A549 (cell line): ENCODE data around the gene PRPF31. TPM values are rescaled to one million over a fixed set of nuclear protein-coding genes. Genes with fewer than 3 reads are reported as not detected.

ENCODE experiments used
- ATAC-seq, 2 experiments: fragments of 200-7000 bp in 1 of 2; fragments of >200 bp in 1 of 2; cut with Nextera tagmentation in 1 of 2; cut with Tn5 transposase in 1 of 2; 3 replicates each; pipeline versions ENCODE4 v1.8.0 to v1.9.1; 2018 to 2020; ENCODE audit warnings: mild to moderate bottlenecking in 1 of 2, moderate library complexity in 1 of 2
- CTCF ChIA-PET: fragments of 300-600 bp; sonication (Branson Sonifier 250); formaldehyde crosslinking; extraction: SDS; loops from one replicate; lab custom pipeline; 2021; ENCODE audit warnings: antibody characterized with exemption, inconsistent platforms; lab: Yijun Ruan, JAX
- POLR2A ChIA-PET: fragments of 350-600 bp; formaldehyde crosslinking; extraction: SDS; loops from one replicate; lab custom pipeline; 2021; ENCODE audit warnings: antibody characterized with exemption, inconsistent platforms; lab: Yijun Ruan, JAX
- DNase-seq, 2 experiments: peaks; one replicate each; pipeline versions ENCODE4 v3.0.0 to v3.0.0-alpha.2; 2011 to 2016; ENCODE audit warnings: low read depth in 1 of 2, low spot score in 1 of 2
- FAIRE-seq: peaks from 2 replicates; lab custom pipeline; 2011; peaks lifted over from hg19 to GRCh38; lab: Jason Lieb, UNC
- H3K27ac ChIP-seq, 2 experiments: fragments of >200 bp; sonication (Bioruptor Twin); formaldehyde crosslinking; 3 replicates each; pipeline ENCODE4 v1.5.1; 2016 to 2017
- H3K4me1 ChIP-seq: fragments of >200 bp; sonication (Bioruptor Twin); formaldehyde crosslinking; 3 replicates; pipeline ENCODE4 v1.6.1; 2016
- H3K4me2 ChIP-seq: fragments of >200 bp; sonication (Bioruptor Twin); formaldehyde crosslinking; 3 replicates; pipeline ENCODE4 v1.6.1; 2016
- H3K4me3 ChIP-seq: fragments of >200 bp; sonication (Bioruptor Twin); formaldehyde crosslinking; 3 replicates; pipeline ENCODE4 v1.5.1; 2016
- H3K9me3 ChIP-seq: fragments of >200 bp; sonication (Bioruptor Twin); formaldehyde crosslinking; 3 replicates; pipeline ENCODE4 v1.6.1; 2016
- CBX2 ChIP-seq: fragments of 200-600 bp; sonication (generic); IDR thresholded peaks from 2 replicates; pipeline ENCODE4 v1.6.1; 2016; ENCODE audit warnings: low read depth, mild to moderate bottlenecking, borderline replicate concordance
- CEBPB ChIP-seq, 2 experiments: fragments of >200 bp in 1 of 2; sonication (Bioruptor Twin) in 1 of 2; formaldehyde crosslinking in 1 of 2; IDR thresholded peaks; 2 replicates each; pipeline ENCODE4 v1.6.1; 2012 to 2016
- CHD2 ChIP-seq: fragments of 150-350 bp; IDR thresholded peaks from 2 replicates; pipeline ENCODE4 v1.6.1; 2014; ENCODE audit warnings: low read length; ENCODE audit not compliant: partially characterized antibody
- EHF ChIP-seq: fragments of 250-450 bp; sonication (Bioruptor Pico); IDR thresholded peaks from 2 replicates; pipeline ENCODE4 v1.5.0; 2020; ENCODE audit warnings: mild to moderate bottlenecking
- EP300 ChIP-seq, 2 experiments: fragments of >200 bp; sonication (Bioruptor Twin); formaldehyde crosslinking; IDR thresholded peaks; 2 replicates in 1 of 2; 3 replicates in 1 of 2; pipeline ENCODE4 v1.6.1; 2016 to 2017
- FOSB ChIP-seq: fragments of 250-450 bp; sonication (Bioruptor Pico); IDR thresholded peaks from 2 replicates; pipeline ENCODE4 v1.5.0; 2020; ENCODE audit warnings: mild to moderate bottlenecking, moderate library complexity
- FOSL2 ChIP-seq, 2 experiments: fragments of 450-650 bp in 1 of 2; fragments of >200 bp in 1 of 2; sonication (Bioruptor Twin) in 1 of 2; formaldehyde crosslinking; IDR thresholded peaks; 2 replicates each; pipeline versions ENCODE4 v1.5.0 to v1.6.1; 2016 to 2020; ENCODE audit warnings: mild to moderate bottlenecking in 1 of 2, moderate library complexity in 1 of 2
- FOXS1 ChIP-seq: fragments of 250-450 bp; sonication (Bioruptor Pico); IDR thresholded peaks from 2 replicates; pipeline ENCODE4 v1.5.0; 2020; ENCODE audit warnings: mild to moderate bottlenecking, moderate library complexity
- GATA3 ChIP-seq: IDR thresholded peaks from 2 replicates; pipeline ENCODE4 v1.6.1; 2012; ENCODE audit warnings: borderline replicate concordance
- HOXB5 ChIP-seq: fragments of 250-450 bp; sonication (Bioruptor Pico); IDR thresholded peaks from 2 replicates; pipeline ENCODE4 v1.5.0; 2020; ENCODE audit warnings: mild to moderate bottlenecking, moderate library complexity
- MAFK ChIP-seq: fragments of 450-650 bp; IDR thresholded peaks from 2 replicates; pipeline ENCODE4 v1.6.1; 2014; ENCODE audit not compliant: partially characterized antibody
- MYC ChIP-seq: IDR thresholded peaks from 2 replicates; pipeline ENCODE4 v1.6.1; 2012; ENCODE audit warnings: mild to moderate bottlenecking, inconsistent platforms, low read length, improper control_type of control experiment, borderline replicate concordance
- PHF8 ChIP-seq: fragments of 200-600 bp; sonication (generic); IDR thresholded peaks from 2 replicates; pipeline ENCODE4 v1.6.1; 2016; ENCODE audit warnings: low read depth, mild to moderate bottlenecking, antibody characterized with exemption, moderate library complexity, borderline replicate concordance
- RAD21 ChIP-seq, 2 experiments: fragments of >200 bp in 1 of 2; sonication (Bioruptor Twin) in 1 of 2; formaldehyde crosslinking in 1 of 2; IDR thresholded peaks in 1 of 2; conservative IDR thresholded peaks in 1 of 2; 2 replicates in 1 of 2; 3 replicates in 1 of 2; pipeline ENCODE4 v1.6.1; 2012 to 2018; ENCODE audit warnings: inconsistent platforms in 1 of 2
- TP53 ChIP-seq: fragments of 250-450 bp; sonication (Bioruptor Pico); IDR thresholded peaks from 2 replicates; pipeline ENCODE4 v1.5.0; 2021; ENCODE audit warnings: mild to moderate bottlenecking, moderate library complexity
- ZC3H11A ChIP-seq: fragments of 450-650 bp; IDR thresholded peaks from 2 replicates; pipeline ENCODE4 v1.6.1; 2014; ENCODE audit warnings: antibody characterized with exemption, mild to moderate bottlenecking
- ZFP36 ChIP-seq: fragments of 450-650 bp; IDR thresholded peaks from 2 replicates; pipeline ENCODE4 v1.6.1; 2014; ENCODE audit warnings: borderline replicate concordance; ENCODE audit not compliant: partially characterized antibody
- ZNF302 ChIP-seq: fragments of 250-450 bp; sonication (Bioruptor Pico); IDR thresholded peaks from 2 replicates; pipeline ENCODE4 v1.9.0; 2021; ENCODE audit warnings: inconsistent platforms, mild to moderate bottlenecking, moderate library complexity
- WGBS: methylation state at CpG from one replicate; pipeline ENCODE4 v1.1.6; 2017; ENCODE audit errors: missing lambda C conversion rate; 5-methylcytosine and 5-hydroxymethylcytosine counted together
- polyA plus RNA-seq, 4 experiments: library from polyadenylated mRNA; depleted of rRNA in 3 of 4; stranded (reverse); fragments of >200 nt; fragmentation: RNase III in 1 of 4; extraction: RNeasy Plus Mini Kit Qiagen cat#74134 plus additional on column Dnase treatment in 1 of 4; gene quantifications; 2 replicates in 3 of 4; 3 replicates in 1 of 4; pipeline ENCODE4 v1.2.3, GENCODE V29; 2011 to 2017
- TF ChIP-seq, protein P1 (sequence below): IDR thresholded peaks from 2 replicates; pipeline ENCODE4 v1.6.1; 2012
- TF ChIP-seq, protein P2 (sequence below): fragments of >200 bp; sonication (Bioruptor Twin); formaldehyde crosslinking; IDR thresholded peaks from 3 replicates; pipeline ENCODE4 v1.6.1; 2016
- TF ChIP-seq, protein P3 (sequence below): IDR thresholded peaks from 2 replicates; pipeline ENCODE4 v1.6.1; 2012
- TF ChIP-seq, protein P4 (sequence below): fragments of 150-350 bp; IDR thresholded peaks from 2 replicates; pipeline ENCODE4 v1.6.1; 2014; ENCODE audit warnings: low read depth, mild to moderate bottlenecking, low read length
- TF ChIP-seq, protein P5 (sequence below): fragments of 450-650 bp; IDR thresholded peaks from 2 replicates; pipeline ENCODE4 v1.6.1; 2014; ENCODE audit warnings: antibody characterized with exemption
- TF ChIP-seq, protein P6 (sequence below): fragments of >200 bp; sonication (Bioruptor Twin); formaldehyde crosslinking; IDR thresholded peaks from 2 replicates; pipeline ENCODE4 v1.6.1; 2016

The PRPF31 gene
- polyA plus RNA-seq, 2 of the 4 experiments (the other 2 are of a cell fraction): 69.8 to 169 TPM

DNA sequence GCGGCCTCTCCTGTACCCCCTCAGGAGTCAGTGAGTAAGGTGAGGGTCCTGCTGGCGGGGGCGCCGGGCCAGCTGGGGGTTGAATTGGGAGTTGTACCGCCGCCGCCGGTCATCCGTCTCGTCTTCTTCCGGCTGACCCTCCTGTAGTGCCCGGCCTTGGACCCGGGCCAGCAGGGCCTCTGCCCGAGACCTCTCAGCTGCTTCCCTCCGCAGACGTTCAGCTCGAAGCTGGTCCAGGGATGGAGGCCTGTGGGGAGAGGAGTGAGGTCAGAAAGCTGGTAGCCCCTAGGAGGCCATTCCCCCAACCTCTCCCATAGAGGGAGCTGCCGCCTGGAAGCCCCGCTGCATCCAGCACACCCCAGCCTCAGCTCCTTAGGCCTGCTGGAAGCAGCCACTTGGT, 40.1 kb downstream of the PRPF31 start:
- DNase-seq (no peak), FAIRE-seq (no peak), ATAC-seq (no peak)
- ChIA-PET CTCF (interaction anchor here (1.2 to 2.4 kb wide), 3 partner anchors 12 to 18 kb away, joined by 3 to 8 read pairs (median 4); partner anchors contain the start of gene CNOT3), POLR2A (interaction anchor here (2.1 kb wide), 1 partner anchor 18 kb away, joined by 14 read pairs; the partner anchor contains the start of gene CNOT3)
- WGBS: 95% methylated on average over 19 of the region's 19 CpGs
- Histone ChIP-seq H3K4me1 (peaks cover 13% of the 10 kb centered on the region), H3K4me3 (no peak overlapping the region), H3K27ac (no peak overlapping the region), H3K4me2 (no peak overlapping the region), H3K9me3 (no peaks in the 10 kb centered on the region)
- TF ChIP-seq FOSB (no peak), PHF8 (no peak), CEBPB (IDR thresholded peaks at IDR 0.05) (no peak), EHF (CRISPR knock-in tag) (no peak), FOXS1 (CRISPR knock-in tag) (no peak), CBX2 (no peak), MAFK (no peak), RAD21 (conservative IDR thresholded peaks at IDR 0.05 in 1 of 2, IDR thresholded peaks at IDR 0.05 in 1 of 2) (no peak), FOSL2 (IDR thresholded peaks at IDR 0.05) (no peak), FOSL2 (CRISPR knock-in tag; IDR thresholded peaks at IDR 0.05) (no peak), HOXB5 (CRISPR knock-in tag) (no peak)
- TF ChIP-seq, protein P1, sequence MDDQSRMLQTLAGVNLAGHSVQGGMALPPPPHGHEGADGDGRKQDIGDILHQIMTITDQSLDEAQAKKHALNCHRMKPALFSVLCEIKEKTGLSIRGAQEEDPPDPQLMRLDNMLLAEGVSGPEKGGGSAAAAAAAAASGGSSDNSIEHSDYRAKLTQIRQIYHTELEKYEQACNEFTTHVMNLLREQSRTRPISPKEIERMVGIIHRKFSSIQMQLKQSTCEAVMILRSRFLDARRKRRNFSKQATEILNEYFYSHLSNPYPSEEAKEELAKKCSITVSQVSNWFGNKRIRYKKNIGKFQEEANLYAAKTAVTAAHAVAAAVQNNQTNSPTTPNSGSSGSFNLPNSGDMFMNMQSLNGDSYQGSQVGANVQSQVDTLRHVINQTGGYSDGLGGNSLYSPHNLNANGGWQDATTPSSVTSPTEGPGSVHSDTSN: no peak
- TF ChIP-seq, protein P2, sequence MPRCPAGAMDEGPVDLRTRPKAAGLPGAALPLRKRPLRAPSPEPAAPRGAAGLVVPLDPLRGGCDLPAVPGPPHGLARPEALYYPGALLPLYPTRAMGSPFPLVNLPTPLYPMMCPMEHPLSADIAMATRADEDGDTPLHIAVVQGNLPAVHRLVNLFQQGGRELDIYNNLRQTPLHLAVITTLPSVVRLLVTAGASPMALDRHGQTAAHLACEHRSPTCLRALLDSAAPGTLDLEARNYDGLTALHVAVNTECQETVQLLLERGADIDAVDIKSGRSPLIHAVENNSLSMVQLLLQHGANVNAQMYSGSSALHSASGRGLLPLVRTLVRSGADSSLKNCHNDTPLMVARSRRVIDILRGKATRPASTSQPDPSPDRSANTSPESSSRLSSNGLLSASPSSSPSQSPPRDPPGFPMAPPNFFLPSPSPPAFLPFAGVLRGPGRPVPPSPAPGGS: no peak
- TF ChIP-seq, protein P3, sequence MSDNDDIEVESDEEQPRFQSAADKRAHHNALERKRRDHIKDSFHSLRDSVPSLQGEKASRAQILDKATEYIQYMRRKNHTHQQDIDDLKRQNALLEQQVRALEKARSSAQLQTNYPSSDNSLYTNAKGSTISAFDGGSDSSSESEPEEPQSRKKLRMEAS: no peak
- TF ChIP-seq, protein P4, sequence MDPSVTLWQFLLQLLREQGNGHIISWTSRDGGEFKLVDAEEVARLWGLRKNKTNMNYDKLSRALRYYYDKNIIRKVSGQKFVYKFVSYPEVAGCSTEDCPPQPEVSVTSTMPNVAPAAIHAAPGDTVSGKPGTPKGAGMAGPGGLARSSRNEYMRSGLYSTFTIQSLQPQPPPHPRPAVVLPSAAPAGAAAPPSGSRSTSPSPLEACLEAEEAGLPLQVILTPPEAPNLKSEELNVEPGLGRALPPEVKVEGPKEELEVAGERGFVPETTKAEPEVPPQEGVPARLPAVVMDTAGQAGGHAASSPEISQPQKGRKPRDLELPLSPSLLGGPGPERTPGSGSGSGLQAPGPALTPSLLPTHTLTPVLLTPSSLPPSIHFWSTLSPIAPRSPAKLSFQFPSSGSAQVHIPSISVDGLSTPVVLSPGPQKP: no peak
- TF ChIP-seq, protein P5, sequence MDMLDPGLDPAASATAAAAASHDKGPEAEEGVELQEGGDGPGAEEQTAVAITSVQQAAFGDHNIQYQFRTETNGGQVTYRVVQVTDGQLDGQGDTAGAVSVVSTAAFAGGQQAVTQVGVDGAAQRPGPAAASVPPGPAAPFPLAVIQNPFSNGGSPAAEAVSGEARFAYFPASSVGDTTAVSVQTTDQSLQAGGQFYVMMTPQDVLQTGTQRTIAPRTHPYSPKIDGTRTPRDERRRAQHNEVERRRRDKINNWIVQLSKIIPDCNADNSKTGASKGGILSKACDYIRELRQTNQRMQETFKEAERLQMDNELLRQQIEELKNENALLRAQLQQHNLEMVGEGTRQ: no peak

DNA sequence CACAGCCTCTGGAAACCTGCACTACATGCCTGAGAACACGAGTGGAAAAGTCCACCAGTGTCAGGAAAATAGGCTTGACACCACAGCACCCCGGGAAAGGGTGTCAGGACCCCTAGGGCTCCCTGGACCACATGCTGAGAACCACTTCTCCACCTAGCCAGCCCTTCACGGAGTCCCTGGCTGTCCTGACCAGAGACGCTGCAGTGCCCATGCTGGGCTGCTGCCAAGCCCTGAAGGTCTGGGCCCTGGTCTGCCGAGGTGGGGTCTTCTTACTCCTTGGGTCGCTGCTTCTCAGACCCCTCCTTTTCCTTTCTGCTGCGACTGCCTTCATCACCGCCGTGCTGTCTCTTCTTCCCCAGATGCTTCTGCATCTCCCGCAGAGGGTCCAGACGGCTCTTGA, 40.9 kb downstream of the PRPF31 start:
- TF ChIP-seq MYC: no peak
- TF ChIP-seq ZC3H11A: no peak
- TF ChIP-seq, protein P6, sequence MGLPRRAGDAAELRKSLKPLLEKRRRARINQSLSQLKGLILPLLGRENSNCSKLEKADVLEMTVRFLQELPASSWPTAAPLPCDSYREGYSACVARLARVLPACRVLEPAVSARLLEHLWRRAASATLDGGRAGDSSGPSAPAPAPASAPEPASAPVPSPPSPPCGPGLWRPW: no peak
- TF ChIP-seq CHD2: no peak
- no peak for TF ChIP-seq ZNF302
- no peak for TF ChIP-seq ZFP36
- TF ChIP-seq GATA3: no peak
- TF ChIP-seq EP300 (IDR thresholded peaks at IDR 0.05): no peak
- no peak for TF ChIP-seq TP53 (CRISPR knock-in tag)
- TF ChIP-seq CEBPB (IDR thresholded peaks at IDR 0.05): no peak
- Histone ChIP-seq H3K4me1 (peaks cover 16% of the 10 kb centered on the region), H3K27ac (no peak overlapping the region), H3K9me3 (no peaks in the 10 kb centered on the region), H3K4me3 (no peak overlapping the region), H3K4me2 (no peak overlapping the region)
- FAIRE-seq (no peak), ATAC-seq (no peak), DNase-seq (no peak)
- 85% methylated on average over 11 of the region's 11 CpGs for WGBS
- ChIA-PET POLR2A (interaction anchor here (2.1 kb wide), 1 partner anchor 19 kb away, joined by 14 read pairs; the partner anchor contains the start of gene CNOT3), CTCF (interaction anchor here (1.2 to 2.4 kb wide), 3 partner anchors 12 to 18 kb away, joined by 3 to 8 read pairs (median 4); partner anchors contain the start of gene CNOT3)
